ENCODE results near the gene ATG2B.

DNA sequence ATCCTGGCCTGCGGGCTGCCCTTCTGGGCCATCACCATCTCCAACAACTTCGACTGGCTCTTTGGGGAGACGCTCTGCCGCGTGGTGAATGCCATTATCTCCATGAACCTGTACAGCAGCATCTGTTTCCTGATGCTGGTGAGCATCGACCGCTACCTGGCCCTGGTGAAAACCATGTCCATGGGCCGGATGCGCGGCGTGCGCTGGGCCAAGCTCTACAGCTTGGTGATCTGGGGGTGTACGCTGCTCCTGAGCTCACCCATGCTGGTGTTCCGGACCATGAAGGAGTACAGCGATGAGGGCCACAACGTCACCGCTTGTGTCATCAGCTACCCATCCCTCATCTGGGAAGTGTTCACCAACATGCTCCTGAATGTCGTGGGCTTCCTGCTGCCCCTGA is 122.5 kb downstream of the ATG2B start:
- TF ChIP-seq, protein P1, sequence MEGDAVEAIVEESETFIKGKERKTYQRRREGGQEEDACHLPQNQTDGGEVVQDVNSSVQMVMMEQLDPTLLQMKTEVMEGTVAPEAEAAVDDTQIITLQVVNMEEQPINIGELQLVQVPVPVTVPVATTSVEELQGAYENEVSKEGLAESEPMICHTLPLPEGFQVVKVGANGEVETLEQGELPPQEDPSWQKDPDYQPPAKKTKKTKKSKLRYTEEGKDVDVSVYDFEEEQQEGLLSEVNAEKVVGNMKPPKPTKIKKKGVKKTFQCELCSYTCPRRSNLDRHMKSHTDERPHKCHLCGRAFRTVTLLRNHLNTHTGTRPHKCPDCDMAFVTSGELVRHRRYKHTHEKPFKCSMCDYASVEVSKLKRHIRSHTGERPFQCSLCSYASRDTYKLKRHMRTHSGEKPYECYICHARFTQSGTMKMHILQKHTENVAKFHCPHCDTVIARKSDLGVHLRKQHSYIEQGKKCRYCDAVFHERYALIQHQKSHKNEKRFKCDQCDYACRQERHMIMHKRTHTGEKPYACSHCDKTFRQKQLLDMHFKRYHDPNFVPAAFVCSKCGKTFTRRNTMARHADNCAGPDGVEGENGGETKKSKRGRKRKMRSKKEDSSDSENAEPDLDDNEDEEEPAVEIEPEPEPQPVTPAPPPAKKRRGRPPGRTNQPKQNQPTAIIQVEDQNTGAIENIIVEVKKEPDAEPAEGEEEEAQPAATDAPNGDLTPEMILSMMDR (conservative IDR thresholded peaks at IDR 0.05; ENCODE audit: low read depth, low read length), result no peak
- TF ChIP-seq FOS (IDR thresholded peaks at IDR 0.05; ENCODE audit: low read depth, low read length) (no peak), CEBPB (IDR thresholded peaks at IDR 0.05; ENCODE audit: low read depth, low read length) (no peak), POLR2A (IDR thresholded peaks at IDR 0.05; ENCODE audit: low read depth, low read length) (no peak), BHLHE40 (IDR thresholded peaks at IDR 0.05; ENCODE audit: low read depth, low read length) (no peak), RFX5 (IDR thresholded peaks at IDR 0.05; ENCODE audit: low read depth, low read length) (no peak), RAD21 (IDR thresholded peaks at IDR 0.05; ENCODE audit: low read length) (no peak), SMC3 (IDR thresholded peaks at IDR 0.05; ENCODE audit: low read depth, low read length) (no peak), NFE2L2 (IDR thresholded peaks at IDR 0.05; ENCODE audit: low read depth, low read length) (no peak), MAFK (IDR thresholded peaks at IDR 0.05; ENCODE audit: low read depth, low read length) (no peak)
- TF ChIP-seq, protein P2, sequence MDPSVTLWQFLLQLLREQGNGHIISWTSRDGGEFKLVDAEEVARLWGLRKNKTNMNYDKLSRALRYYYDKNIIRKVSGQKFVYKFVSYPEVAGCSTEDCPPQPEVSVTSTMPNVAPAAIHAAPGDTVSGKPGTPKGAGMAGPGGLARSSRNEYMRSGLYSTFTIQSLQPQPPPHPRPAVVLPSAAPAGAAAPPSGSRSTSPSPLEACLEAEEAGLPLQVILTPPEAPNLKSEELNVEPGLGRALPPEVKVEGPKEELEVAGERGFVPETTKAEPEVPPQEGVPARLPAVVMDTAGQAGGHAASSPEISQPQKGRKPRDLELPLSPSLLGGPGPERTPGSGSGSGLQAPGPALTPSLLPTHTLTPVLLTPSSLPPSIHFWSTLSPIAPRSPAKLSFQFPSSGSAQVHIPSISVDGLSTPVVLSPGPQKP (IDR thresholded peaks at IDR 0.05; ENCODE audit: borderline replicate concordance, low read depth, low read length), result no peak
- TF ChIP-seq, protein P3, sequence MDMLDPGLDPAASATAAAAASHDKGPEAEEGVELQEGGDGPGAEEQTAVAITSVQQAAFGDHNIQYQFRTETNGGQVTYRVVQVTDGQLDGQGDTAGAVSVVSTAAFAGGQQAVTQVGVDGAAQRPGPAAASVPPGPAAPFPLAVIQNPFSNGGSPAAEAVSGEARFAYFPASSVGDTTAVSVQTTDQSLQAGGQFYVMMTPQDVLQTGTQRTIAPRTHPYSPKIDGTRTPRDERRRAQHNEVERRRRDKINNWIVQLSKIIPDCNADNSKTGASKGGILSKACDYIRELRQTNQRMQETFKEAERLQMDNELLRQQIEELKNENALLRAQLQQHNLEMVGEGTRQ (IDR thresholded peaks at IDR 0.05; ENCODE audit: low read depth, low read length), result no peak

Measured in IMR-90 (cell line).